ENCODE measurements around the gene SMARCA1. TPM values are rescaled to one million over a fixed set of nuclear protein-coding genes. Genes with fewer than 3 reads are reported as not detected.

SMARCA1 gene
- total RNA-seq, 2 experiments from 2014 or later: 0.19 TPM; not detected in 1

DNA sequence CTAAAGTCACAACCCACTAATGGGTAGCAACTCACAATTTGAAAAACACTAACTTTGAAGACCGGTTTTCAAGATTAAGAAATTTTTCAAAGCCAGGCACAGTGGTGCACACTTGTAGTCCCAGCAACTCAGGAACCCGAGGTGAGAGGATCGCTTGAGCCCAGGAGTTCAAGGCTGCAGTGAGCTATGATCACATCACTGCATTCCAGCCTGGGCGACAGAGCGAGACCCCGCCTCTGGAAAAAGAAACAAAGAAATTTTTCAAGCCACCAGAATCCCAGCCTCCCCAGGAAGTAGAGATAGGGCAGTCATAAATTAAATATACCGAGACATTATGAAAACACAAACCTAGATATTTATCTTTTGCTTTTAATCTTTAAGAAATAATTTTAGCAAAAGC, 13.0 kb downstream of the SMARCA1 start:
- H3K4me1 ChIP-seq (ENCODE audit: insufficient read depth, low read length, poor library complexity, severe bottlenecking): no peaks in the 10 kb centered on the region
- CTCF ChIA-PET (ENCODE audit: unreplicated experiment): no interaction called here
- no peak overlapping the region for H3K27ac ChIP-seq (ENCODE audit: low read depth, low read length, poor library complexity, severe bottlenecking)
- H4K20me1 ChIP-seq (ENCODE audit: insufficient read depth, low read length): no peaks in the 10 kb centered on the region
- TF ChIP-seq, protein P1, sequence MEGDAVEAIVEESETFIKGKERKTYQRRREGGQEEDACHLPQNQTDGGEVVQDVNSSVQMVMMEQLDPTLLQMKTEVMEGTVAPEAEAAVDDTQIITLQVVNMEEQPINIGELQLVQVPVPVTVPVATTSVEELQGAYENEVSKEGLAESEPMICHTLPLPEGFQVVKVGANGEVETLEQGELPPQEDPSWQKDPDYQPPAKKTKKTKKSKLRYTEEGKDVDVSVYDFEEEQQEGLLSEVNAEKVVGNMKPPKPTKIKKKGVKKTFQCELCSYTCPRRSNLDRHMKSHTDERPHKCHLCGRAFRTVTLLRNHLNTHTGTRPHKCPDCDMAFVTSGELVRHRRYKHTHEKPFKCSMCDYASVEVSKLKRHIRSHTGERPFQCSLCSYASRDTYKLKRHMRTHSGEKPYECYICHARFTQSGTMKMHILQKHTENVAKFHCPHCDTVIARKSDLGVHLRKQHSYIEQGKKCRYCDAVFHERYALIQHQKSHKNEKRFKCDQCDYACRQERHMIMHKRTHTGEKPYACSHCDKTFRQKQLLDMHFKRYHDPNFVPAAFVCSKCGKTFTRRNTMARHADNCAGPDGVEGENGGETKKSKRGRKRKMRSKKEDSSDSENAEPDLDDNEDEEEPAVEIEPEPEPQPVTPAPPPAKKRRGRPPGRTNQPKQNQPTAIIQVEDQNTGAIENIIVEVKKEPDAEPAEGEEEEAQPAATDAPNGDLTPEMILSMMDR (conservative IDR thresholded peaks at IDR 0.05; ENCODE audit: low read length): no peak
- TF ChIP-seq EZH2phosphoT487 (IDR thresholded peaks at IDR 0.05; ENCODE audit: borderline replicate concordance, low read depth, low read length): no peak
- no peaks in the 10 kb centered on the region for H3K9me3 ChIP-seq (ENCODE audit: low read length)
- H3K9me2 ChIP-seq (ENCODE audit: insufficient read depth, low read length): no peaks in the 10 kb centered on the region
- POLR2A ChIA-PET: interaction anchor here (0.6 kb wide), 2 partner anchors 26 to 47 kb away, joined by 3 to 4 read pairs; no protein-coding TSS in a partner anchor
- H3K4me3 ChIP-seq (ENCODE audit: low read depth, low read length, poor library complexity, severe bottlenecking): no peak overlapping the region
- intact Hi-C loops (cut with micrococcal nuclease; ENCODE audit: unreplicated experiment): no loop called here
- no peak overlapping the region for H3K4me2 ChIP-seq (ENCODE audit: low read length)
- BruUV-seq (replicated peaks): no TSS peak
- H3K79me2 ChIP-seq (ENCODE audit: insufficient read depth, low read depth, low read length): no peaks in the 10 kb centered on the region
- no peak for DNase-seq (ENCODE audit: low spot score)
- H2AFZ ChIP-seq (ENCODE audit: low read length): no peak overlapping the region
- no peaks in the 10 kb centered on the region for H3K36me3 ChIP-seq (ENCODE audit: insufficient read depth, low read length)

GRCh38 chrX:129497146-129497843, 26.0 kb downstream of the SMARCA1 start:
- ChIA-PET POLR2A (interaction anchor here (1.2 kb wide), 1 partner anchor 13 kb away, joined by 3 read pairs; no protein-coding TSS in a partner anchor), CTCF (ENCODE audit: unreplicated experiment) (no interaction called here)
- no peaks in the 10 kb centered on the region for H3K9me2 ChIP-seq (ENCODE audit: insufficient read depth, low read length)
- no peak overlapping the region for H2AFZ ChIP-seq (ENCODE audit: low read length)
- no peaks in the 10 kb centered on the region for H4K20me1 ChIP-seq (ENCODE audit: insufficient read depth, low read length)
- DNase-seq (ENCODE audit: low spot score): no peak
- H3K4me2 ChIP-seq (ENCODE audit: low read length): no peak overlapping the region
- H3K36me3 ChIP-seq (ENCODE audit: insufficient read depth, low read length): no peaks in the 10 kb centered on the region
- no peak overlapping the region for H3K27ac ChIP-seq (ENCODE audit: low read depth, low read length, poor library complexity, severe bottlenecking)
- intact Hi-C loops (cut with micrococcal nuclease; ENCODE audit: unreplicated experiment): no loop called here
- no peak overlapping the region for H3K4me3 ChIP-seq (ENCODE audit: low read depth, low read length, poor library complexity, severe bottlenecking)
- H3K79me2 ChIP-seq (ENCODE audit: insufficient read depth, low read depth, low read length): no peaks in the 10 kb centered on the region
- no peaks in the 10 kb centered on the region for H3K4me1 ChIP-seq (ENCODE audit: insufficient read depth, low read length, poor library complexity, severe bottlenecking)
- TF ChIP-seq EZH2phosphoT487 (IDR thresholded peaks at IDR 0.05; ENCODE audit: borderline replicate concordance, low read depth, low read length): no peak
- TF ChIP-seq, protein P1 (conservative IDR thresholded peaks at IDR 0.05; ENCODE audit: low read length): no peak
- no peaks in the 10 kb centered on the region for H3K9me3 ChIP-seq (ENCODE audit: low read length)
- BruUV-seq (replicated peaks): no TSS peak

GRCh38 chrX:129496625-129497024, 26.7 kb downstream of the SMARCA1 start:
- no peak for DNase-seq (ENCODE audit: low spot score)
- no peak overlapping the region for H3K4me2 ChIP-seq (ENCODE audit: low read length)
- H3K9me3 ChIP-seq (ENCODE audit: low read length): no peaks in the 10 kb centered on the region
- no peak overlapping the region for H3K4me3 ChIP-seq (ENCODE audit: low read depth, low read length, poor library complexity, severe bottlenecking)
- H4K20me1 ChIP-seq (ENCODE audit: insufficient read depth, low read length): no peaks in the 10 kb centered on the region
- no peak overlapping the region for H3K27ac ChIP-seq (ENCODE audit: low read depth, low read length, poor library complexity, severe bottlenecking)
- no peaks in the 10 kb centered on the region for H3K36me3 ChIP-seq (ENCODE audit: insufficient read depth, low read length)
- POLR2A ChIA-PET: interaction anchor here (1.2 kb wide), 1 partner anchor 12 kb away, joined by 3 read pairs; no protein-coding TSS in a partner anchor
- CTCF ChIA-PET (ENCODE audit: unreplicated experiment): no interaction called here
- H3K79me2 ChIP-seq (ENCODE audit: insufficient read depth, low read depth, low read length): no peaks in the 10 kb centered on the region
- H3K4me1 ChIP-seq (ENCODE audit: insufficient read depth, low read length, poor library complexity, severe bottlenecking): no peaks in the 10 kb centered on the region
- no peaks in the 10 kb centered on the region for H3K9me2 ChIP-seq (ENCODE audit: insufficient read depth, low read length)
- intact Hi-C loops (cut with micrococcal nuclease; ENCODE audit: unreplicated experiment): no loop called here
- TF ChIP-seq, protein P1 (conservative IDR thresholded peaks at IDR 0.05; ENCODE audit: low read length): no peak
- TF ChIP-seq EZH2phosphoT487 (IDR thresholded peaks at IDR 0.05; ENCODE audit: borderline replicate concordance, low read depth, low read length): no peak
- no TSS peak for BruUV-seq (replicated peaks)
- H2AFZ ChIP-seq (ENCODE audit: low read length): no peak overlapping the region

Data from OCI-LY7 (cell line).